H1 (cell line): ENCODE data around the gene FGFRL1. TPM values are rescaled to one million over a fixed set of nuclear protein-coding genes. Genes with fewer than 3 reads are reported as not detected.

Experiments used
- CTCF ChIA-PET: fragments of 300-600 bp; sonication (Branson Sonifier 250); formaldehyde crosslinking; loops from one replicate; lab custom pipeline; 2021; ENCODE audit not compliant: partially characterized antibody; lab: Charles Lee
- POLR2A ChIA-PET: fragments of 300-600 bp; sonication (Branson Sonifier 250); formaldehyde crosslinking; loops from one replicate; lab custom pipeline; 2021; ENCODE audit warnings: inconsistent platforms; ENCODE audit not compliant: partially characterized antibody; lab: Charles Lee
- DNase-seq, 2 experiments: peaks; one replicate each; pipeline versions ENCODE4 v3.0.0 to v3.0.0-alpha.2; 2010 to 2022; ENCODE audit warnings: low spot score in 2 of 2, low read depth in 1 of 2, mixed read lengths in 1 of 2
- FAIRE-seq: peaks from 2 replicates; lab custom pipeline; 2011; peaks lifted over from hg19 to GRCh38; lab: Jason Lieb, UNC
- H2AFZ ChIP-seq: 2 replicates; pipeline ENCODE4 v1.8.1; 2012; ENCODE audit warnings: low read length, inconsistent platforms
- H2AK5ac ChIP-seq: 2 replicates; pipeline ENCODE4 v1.6.1; 2013; ENCODE audit warnings: low read depth, low read length
- H2BK120ac ChIP-seq: replicated peaks from 2 replicates; pipeline ENCODE3; 2013; ENCODE audit warnings: low read depth, low read length, inconsistent platforms
- H2BK12ac ChIP-seq: 2 replicates; pipeline ENCODE4 v1.6.1; 2013; ENCODE audit warnings: low read depth, low read length
- H2BK15ac ChIP-seq: 2 replicates; pipeline ENCODE4 v1.6.1; 2013; ENCODE audit warnings: low read length
- H2BK20ac ChIP-seq: 2 replicates; pipeline ENCODE4 v1.6.1; 2013; ENCODE audit warnings: low read length
- H2BK5ac ChIP-seq: 2 replicates; pipeline ENCODE4 v1.6.1; 2013; ENCODE audit warnings: low read depth, low read length
- H3K14ac ChIP-seq: 2 replicates; pipeline ENCODE4 v1.6.1; 2013; ENCODE audit warnings: inconsistent platforms; ENCODE audit not compliant: insufficient read length
- H3K18ac ChIP-seq: 2 replicates; pipeline ENCODE4 v1.6.1; 2013; ENCODE audit warnings: low read length; ENCODE audit errors: extremely low read depth
- H3K23ac ChIP-seq: 2 replicates; pipeline ENCODE4 v1.6.1; 2013; ENCODE audit warnings: inconsistent platforms; ENCODE audit not compliant: insufficient read length
- H3K23me2 ChIP-seq: 2 replicates; pipeline ENCODE4 v1.6.1; 2013; ENCODE audit warnings: low read depth, low read length
- H3K27ac ChIP-seq: 2 replicates; pipeline ENCODE4 v1.6.1; 2011; ENCODE audit warnings: low read depth, low read length, inconsistent platforms
- H3K27me3 ChIP-seq, 4 experiments: replicated peaks in 1 of 4; 1 replicate in 1 of 4; 2 replicates in 3 of 4; pipeline versions ENCODE4 v1.6.1 to v1.8.1; 2011 to 2013; ENCODE audit warnings: low read length in 3 of 4, mild to moderate bottlenecking in 3 of 4, inconsistent platforms in 2 of 4, mixed read lengths in 2 of 4, moderate library complexity in 1 of 4; ENCODE audit not compliant: control insufficient read depth in 3 of 4, insufficient read depth in 3 of 4; ENCODE audit errors: extremely low read depth in 1 of 4
- H3K36me3 ChIP-seq, 4 experiments: 2 replicates each; pipeline versions ENCODE4 v1.6.1 to v1.8.1; 2011 to 2013; ENCODE audit warnings: mild to moderate bottlenecking in 4 of 4, low read length in 3 of 4, moderate library complexity in 2 of 4, control low read depth in 1 of 4, inconsistent platforms in 1 of 4; ENCODE audit not compliant: insufficient read depth in 4 of 4, control insufficient read depth in 2 of 4
- H3K4ac ChIP-seq: replicated peaks from 2 replicates; pipeline ENCODE3; 2013; ENCODE audit warnings: low read length, low read depth, mixed read lengths, inconsistent platforms; ENCODE audit not compliant: insufficient read length
- H3K4me1 ChIP-seq, 4 experiments: replicated peaks in 1 of 4; 1 replicate in 1 of 4; 2 replicates in 3 of 4; pipeline versions ENCODE4 v1.6.1 to v1.8.1; 2011 to 2013; ENCODE audit warnings: low read length in 3 of 4, inconsistent platforms in 2 of 4, mixed read lengths in 1 of 4; ENCODE audit not compliant: insufficient read depth in 4 of 4, control insufficient read depth in 3 of 4
- H3K4me2 ChIP-seq, 2 experiments: 2 replicates each; pipeline versions ENCODE4 v1.6.1 to v1.8.1; 2011 to 2013; ENCODE audit warnings: low read depth in 2 of 2, low read length in 2 of 2, control low read depth in 1 of 2, inconsistent platforms in 1 of 2, mild to moderate bottlenecking in 1 of 2; ENCODE audit not compliant: insufficient read depth in 1 of 2
- H3K4me3 ChIP-seq, 4 experiments: fragments of 200-600, 300-600 bp in 1 of 4; sonication (generic), shearing (Covaris generic), sonication (Bioruptor Twin) in 1 of 4; 2 replicates each; pipeline versions ENCODE4 v1.5.1 to v1.8.1; 2011 to 2016; ENCODE audit warnings: low read length in 4 of 4, low read depth in 3 of 4, control low read depth in 2 of 4, inconsistent platforms in 2 of 4, mild to moderate bottlenecking in 2 of 4, mixed read lengths in 1 of 4, moderate library complexity in 1 of 4; ENCODE audit not compliant: insufficient read depth in 2 of 4; ENCODE audit errors: extremely low read depth in 1 of 4
- H3K56ac ChIP-seq: replicated peaks from 2 replicates; pipeline ENCODE3; 2013; ENCODE audit warnings: low read depth, mild to moderate bottlenecking, mixed read lengths, low read length, inconsistent platforms; ENCODE audit not compliant: insufficient read length
- H3K79me1 ChIP-seq: 2 replicates; pipeline ENCODE4 v1.6.1; 2013; ENCODE audit warnings: low read depth, low read length, control low read depth
- H3K79me2 ChIP-seq, 2 experiments: 2 replicates each; pipeline versions ENCODE4 v1.6.1 to v1.8.1; 2012 to 2013; ENCODE audit warnings: low read length in 2 of 2, mild to moderate bottlenecking in 2 of 2, inconsistent platforms in 1 of 2; ENCODE audit not compliant: insufficient read depth in 2 of 2, control insufficient read depth in 1 of 2
- H3K9ac ChIP-seq, 4 experiments: replicated peaks in 1 of 4; 1 replicate in 1 of 4; 2 replicates in 3 of 4; pipeline versions ENCODE4 v1.6.1 to v1.8.1; 2011 to 2013; ENCODE audit warnings: low read depth in 3 of 4, low read length in 3 of 4, control low read depth in 2 of 4, mild to moderate bottlenecking in 2 of 4, moderate library complexity in 2 of 4, inconsistent platforms in 1 of 4; ENCODE audit errors: extremely low read depth in 1 of 4
- H3K9me3 ChIP-seq, 2 experiments: 2 replicates each; pipeline versions ENCODE4 v1.6.1 to v1.8.1; 2012 to 2013; ENCODE audit warnings: mild to moderate bottlenecking in 2 of 2, moderate library complexity in 2 of 2, control low read depth in 1 of 2, inconsistent platforms in 1 of 2, low read depth in 1 of 2, low read length in 1 of 2, mixed read lengths in 1 of 2; ENCODE audit not compliant: insufficient read depth in 2 of 2
- H4K20me1 ChIP-seq, 2 experiments: replicated peaks in 1 of 2; 2 replicates each; pipeline versions ENCODE3 to v1.8.1; 2011 to 2013; ENCODE audit warnings: inconsistent platforms in 2 of 2, low read length in 2 of 2, mild to moderate bottlenecking in 1 of 2; ENCODE audit not compliant: insufficient read depth in 2 of 2, control insufficient read depth in 1 of 2
- H4K5ac ChIP-seq: 2 replicates; pipeline ENCODE4 v1.6.1; 2013; ENCODE audit warnings: low read length, low read depth, mixed read lengths, inconsistent platforms; ENCODE audit not compliant: insufficient read length
- H4K8ac ChIP-seq: 2 replicates; pipeline ENCODE4 v1.8.0; 2013; ENCODE audit warnings: mild to moderate bottlenecking, moderate library complexity, low read length, inconsistent platforms; ENCODE audit not compliant: insufficient read depth; ENCODE audit errors: extremely low read depth
- H4K91ac ChIP-seq: replicated peaks from 2 replicates; pipeline ENCODE3; 2013; ENCODE audit warnings: low read length, mixed read lengths, inconsistent platforms; ENCODE audit not compliant: insufficient read length
- ASH2L ChIP-seq: fragments of 200-600, 300-600 bp; sonication (generic); IDR thresholded peaks from one replicate; pipeline ENCODE4 v1.7.1; 2017; ENCODE audit warnings: low read length
- CEBPB ChIP-seq: IDR thresholded peaks from 2 replicates; pipeline ENCODE4 v1.6.1; 2012; ENCODE audit warnings: low read depth, low read length
- CTBP2 ChIP-seq: IDR thresholded peaks from 2 replicates; pipeline ENCODE4 v1.7.0; 2011; ENCODE audit warnings: borderline replicate concordance, mild to moderate bottlenecking, moderate library complexity, mixed read lengths, low read length; ENCODE audit not compliant: insufficient read depth, insufficient read length
- EZH2 ChIP-seq: fragments of 200-600 bp; sonication (generic); IDR thresholded peaks from 2 replicates; pipeline ENCODE4 v1.7.1; 2012; ENCODE audit warnings: low read depth, mild to moderate bottlenecking, moderate library complexity, low read length, inconsistent platforms; ENCODE audit not compliant: severe bottlenecking
- HDAC2 ChIP-seq, 2 experiments: fragments of 300-600 bp in 1 of 2; sonication (generic) in 1 of 2; IDR thresholded peaks; 2 replicates each; pipeline ENCODE4 v1.6.1; 2011 to 2012; ENCODE audit warnings: low read depth in 2 of 2, low read length in 2 of 2, mild to moderate bottlenecking in 2 of 2, moderate library complexity in 2 of 2, borderline replicate concordance in 1 of 2, inconsistent platforms in 1 of 2
- KDM4A ChIP-seq: IDR thresholded peaks from one replicate; pipeline ENCODE4 v1.7.1; 2012; ENCODE audit warnings: low read depth, mild to moderate bottlenecking, moderate library complexity, low read length, inconsistent platforms; ENCODE audit not compliant: severe bottlenecking
- RNF2 ChIP-seq: fragments of 200-900, 300-1000 bp; sonication (generic); IDR thresholded peaks from 2 replicates; pipeline ENCODE4 v1.7.1; 2016; ENCODE audit warnings: borderline replicate concordance, low read depth, mild to moderate bottlenecking, antibody characterized with exemption, low read length; ENCODE audit not compliant: poor library complexity, severe bottlenecking; ENCODE audit errors: missing control alignments
- SUZ12 ChIP-seq: fragments of 200-600 bp; sonication (generic); IDR thresholded peaks from 2 replicates; pipeline ENCODE4 v1.6.1; 2012; ENCODE audit warnings: mild to moderate bottlenecking, inconsistent platforms, low read length, moderate library complexity, mixed read lengths
- TAF1 ChIP-seq: IDR thresholded peaks from 2 replicates; pipeline ENCODE4 v1.6.1; 2011; ENCODE audit warnings: mild to moderate bottlenecking, low read depth, low read length
- WGBS, 2 experiments: shearing (Covaris generic) in 1 of 2; methylation state at CpG; one replicate each; pipeline versions ENCODE4 v1.1.6 to v1.1.7; 2013 to 2015; ENCODE audit warnings: low lambda C conversion rate in 2 of 2, mixed read lengths in 2 of 2, inconsistent platforms in 1 of 2, low coverage in 1 of 2, missing lambda C conversion rate in 1 of 2; ENCODE audit not compliant: insufficient replicate concordance in 2 of 2, insufficient coverage in 1 of 2, insufficient read length in 1 of 2; ENCODE audit errors: extremely low coverage in 1 of 2, missing lambda C conversion rate in 1 of 2; 5-methylcytosine and 5-hydroxymethylcytosine counted together
- polyA plus RNA-seq, 7 experiments: library from polyadenylated mRNA; depleted of rRNA in 3 of 7; stranded (reverse) in 5 of 7; unstranded in 2 of 7; fragments of >200 nt in 5 of 7; fragments of 200-250 nt in 2 of 7; gene quantifications; 1 replicate in 5 of 7; 2 replicates in 1 of 7; 4 replicates in 1 of 7; pipeline versions ENCODE4 v1.2.1 to v1.2.3, GENCODE V29; 2011 to 2013; ENCODE audit warnings: missing spikeins in 2 of 7, mixed read lengths in 2 of 7
- total RNA-seq: library from RNA; stranded (reverse); fragmentation: NEBNext Ultra II Directional; extraction: Animal tissue kit (Norgen Biotek cat#: 25700); gene quantifications from 2 replicates; pipeline ENCODE4 v1.2.1, GENCODE V29; 2021
- TF ChIP-seq, protein P1 (sequence below): IDR thresholded peaks from 2 replicates; pipeline ENCODE4 v1.6.1; 2012; ENCODE audit warnings: inconsistent platforms

The FGFRL1 gene
- total and polyA plus RNA-seq, 2 of the 8 experiments (the other 6 are each of a cell fraction or from before 2014, with no cell fraction given): 18.9 to 34.6 TPM

GRCh38 chr4:1002131-1002630, 9.2 kb upstream of the FGFRL1 start:
- no peak overlapping the region for H4K5ac ChIP-seq
- no peak for DNase-seq
- TF ChIP-seq, protein P1, sequence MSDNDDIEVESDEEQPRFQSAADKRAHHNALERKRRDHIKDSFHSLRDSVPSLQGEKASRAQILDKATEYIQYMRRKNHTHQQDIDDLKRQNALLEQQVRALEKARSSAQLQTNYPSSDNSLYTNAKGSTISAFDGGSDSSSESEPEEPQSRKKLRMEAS: peak; percentile 97
- TF ChIP-seq HDAC2 (IDR thresholded peaks at IDR 0.05; ENCODE audit: borderline replicate concordance in 1 of 2, low read depth in 2 of 2, low read length in 2 of 2) (0 out of 4 replicates have a peak, but pooled peaks of 1 of the 2 experiments have one; percentile 21), EZH2 (peak; percentile 91), KDM4A (peak; percentile 68), ASH2L (no peak), TAF1 (no peak), CEBPB (peak; percentile 99), SUZ12 (peak; percentile 91), RNF2 (peak; percentile 38), CTBP2 (peak; percentile 19)

More at GRCh38 chr4:1002131-1002630, 9.2 kb upstream of the FGFRL1 start:
- CTCF ChIA-PET: interaction anchor here (0.9 to 1.9 kb wide), 2 partner anchors 15 to 746 kb away, joined by 3 to 5 read pairs; partner anchors contain the start of gene IDUA
- no peak overlapping the region for H3K56ac ChIP-seq
- WGBS, 2 experiments: 10% methylated on average over 44 of the region's 54 CpGs; no CpG with 5 or more reads in 1 of the 2 experiments
- no peak overlapping the region for H2AK5ac ChIP-seq
- peaks cover 12% of the 10 kb centered on the region; the same call in 1 of the 2 replicates for H3K23me2 ChIP-seq
- H2AFZ ChIP-seq: no peak overlapping the region; the same call in 1 of the 2 replicates
- no peak overlapping the region for H3K27ac ChIP-seq
- H3K4me1 ChIP-seq: peaks cover 0 to 4% (median 4%) of the 10 kb centered on the region in 4 experiments; a peak in 5 of 7 replicates
- no peaks in the 10 kb centered on the region for H3K9me3 ChIP-seq
- H3K27me3 ChIP-seq: peaks cover 54 to 89% (median 85%) of the 10 kb centered on the region in 4 experiments
- no peaks in the 10 kb centered on the region for H3K36me3 ChIP-seq
- peak overlapping the region; percentile 48 for H3K18ac ChIP-seq
- H3K4me2 ChIP-seq: peak overlapping the region; percentile 61 to 76
- FAIRE-seq: no peak
- peak overlapping the region; percentile 88; the same call in 1 of the 2 replicates for H2BK15ac ChIP-seq
- POLR2A ChIA-PET: interaction anchor here (1.3 kb wide), 1 partner anchor 31 kb away, joined by 3 read pairs; no protein-coding TSS in a partner anchor
- H3K23ac ChIP-seq: no peak overlapping the region
- H3K79me1 ChIP-seq: no peaks in the 10 kb centered on the region
- H4K8ac ChIP-seq: no peak overlapping the region
- H3K9ac ChIP-seq: no peak overlapping the region
- H2BK120ac ChIP-seq: no peak overlapping the region
- no peaks in the 10 kb centered on the region for H3K79me2 ChIP-seq
- no peak overlapping the region for H3K4ac ChIP-seq
- H4K91ac ChIP-seq: no peak overlapping the region
- H4K20me1 ChIP-seq: peaks cover 2 to 18% of the 10 kb centered on the region in 2 experiments
- no peak overlapping the region for H2BK5ac ChIP-seq
- H2BK12ac ChIP-seq: no peak overlapping the region
- H2BK20ac ChIP-seq: no peak overlapping the region
- peak overlapping the region; percentile 9 to 60 (median 32) for H3K4me3 ChIP-seq
- no peak overlapping the region for H3K14ac ChIP-seq
